ENCODE results near the gene YTHDF2. TPM values are rescaled to one million over a fixed set of nuclear protein-coding genes. Genes with fewer than 3 reads are reported as not detected.

YTHDF2 gene
- polyA plus RNA-seq, 3 donors, result 20.7 to 81.6 (median 74.2) TPM

GRCh38 chr1:28782011-28782410 is 45.3 kb downstream of the YTHDF2 start:
- Histone ChIP-seq H3K9me3 (replicated peaks in 1 of 2; ENCODE audit: control insufficient read depth in 1 of 2, insufficient read depth in 1 of 2, low read length in 2 of 2) (no peaks in the 10 kb centered on the region), H3K9ac (ENCODE audit: insufficient read depth, low read length, poor library complexity, severe bottlenecking) (no peak overlapping the region), H3K36me3 (replicated peaks in 1 of 2; ENCODE audit: control insufficient read depth in 1 of 2, insufficient read depth in 2 of 2, low read length in 2 of 2) (no peaks in the 10 kb centered on the region), H4K20me1 (ENCODE audit: insufficient read depth, low read length) (no peaks in the 10 kb centered on the region), H2AFZ (ENCODE audit: insufficient read depth, low read depth, low read length, poor library complexity, severe bottlenecking) (no peak overlapping the region), H3K27me3 (ENCODE audit: control insufficient read depth in 2 of 2, insufficient read depth in 2 of 2, low read length in 2 of 2) (no peaks in the 10 kb centered on the region), H3K4me2 (replicated peaks; ENCODE audit: extremely low read depth, low read length, poor library complexity, severe bottlenecking) (no peak overlapping the region), H3K4me3 (replicated peaks in 1 of 3; ENCODE audit: low read depth in 2 of 3, low read length in 3 of 3) (no peak overlapping the region), H3K4me1 (ENCODE audit: control insufficient read depth in 1 of 2, insufficient read depth in 2 of 2, low read length in 2 of 2) (peaks cover 24 to 29% of the 10 kb centered on the region in 2 donors), H3K79me2 (ENCODE audit: insufficient read depth, low read length) (no peaks in the 10 kb centered on the region), H3K27ac (ENCODE audit: low read depth in 1 of 2, low read length in 2 of 2) (no peak overlapping the region)
- Mint-ChIP-seq H3K36me3 (no peaks in the 10 kb centered on the region), H3K9me3 (peaks cover 0 to 4% (median 0%) of the 10 kb centered on the region in 7 donors), H3K27me3 (ENCODE audit: low read depth in 3 of 3) (peaks cover 1 to 8% (median 2%) of the 10 kb centered on the region in 3 donors), H3K27ac (peak overlapping the region in 1 of 7 donors; percentile 23), H3K4me3 (no peak overlapping the region), H3K4me1 (peaks cover 39% of the 10 kb centered on the region)
- no peak for TF ChIP-seq CTCF (IDR thresholded peaks at IDR 0.05)
- intact Hi-C loops (cut with micrococcal nuclease), result loop anchor here in 1 of 2 donors (10.0 kb wide), 2 partner anchors 253 to 423 kb away; no protein-coding TSS in a partner anchor
- WGBS (ENCODE audit: insufficient coverage), result 83% methylated on average over 1 of the region's 3 CpGs
- DNase-seq, result no peak

- peaks cover 38% of the 10 kb centered on the region for H3K4me1 Mint-ChIP-seq
- H3K4me1 ChIP-seq (ENCODE audit: control insufficient read depth in 1 of 2, insufficient read depth in 2 of 2, low read length in 2 of 2), result peaks cover 24 to 29% of the 10 kb centered on the region in 2 donors
- H3K79me2 ChIP-seq (ENCODE audit: insufficient read depth, low read length), result no peaks in the 10 kb centered on the region
- no peak for TF ChIP-seq CTCF (IDR thresholded peaks at IDR 0.05)
- no CpG with 5 or more reads among the region's 2 CpGs for WGBS (ENCODE audit: insufficient coverage)
- no peak overlapping the region for H3K27ac Mint-ChIP-seq
- H3K36me3 ChIP-seq (replicated peaks in 1 of 2; ENCODE audit: control insufficient read depth in 1 of 2, insufficient read depth in 2 of 2, low read length in 2 of 2), result no peaks in the 10 kb centered on the region
- no peak overlapping the region for H3K4me2 ChIP-seq (replicated peaks; ENCODE audit: extremely low read depth, low read length, poor library complexity, severe bottlenecking)
- no peak for DNase-seq
- H3K4me3 Mint-ChIP-seq, result no peak overlapping the region
- H3K36me3 Mint-ChIP-seq, result no peaks in the 10 kb centered on the region
- H3K27me3 Mint-ChIP-seq (ENCODE audit: low read depth in 3 of 3), result peaks cover 1 to 8% (median 2%) of the 10 kb centered on the region in 3 donors
- H2AFZ ChIP-seq (ENCODE audit: insufficient read depth, low read depth, low read length, poor library complexity, severe bottlenecking), result no peak overlapping the region
- H3K27me3 ChIP-seq (ENCODE audit: control insufficient read depth in 2 of 2, insufficient read depth in 2 of 2, low read length in 2 of 2), result no peaks in the 10 kb centered on the region
- H3K9me3 ChIP-seq (replicated peaks in 1 of 2; ENCODE audit: control insufficient read depth in 1 of 2, insufficient read depth in 1 of 2, low read length in 2 of 2), result no peaks in the 10 kb centered on the region
- H3K4me3 ChIP-seq (replicated peaks in 1 of 3; ENCODE audit: low read depth in 2 of 3, low read length in 3 of 3), result no peak overlapping the region
- H4K20me1 ChIP-seq (ENCODE audit: insufficient read depth, low read length), result no peaks in the 10 kb centered on the region
- peaks cover 0 to 4% (median 0%) of the 10 kb centered on the region in 7 donors for H3K9me3 Mint-ChIP-seq
- intact Hi-C loops (cut with micrococcal nuclease), result loop anchor here in 1 of 2 donors (10.0 kb wide), 2 partner anchors 251 to 421 kb away; no protein-coding TSS in a partner anchor
- no peak overlapping the region for H3K27ac ChIP-seq (ENCODE audit: low read depth in 1 of 2, low read length in 2 of 2)
- no peak overlapping the region for H3K9ac ChIP-seq (ENCODE audit: insufficient read depth, low read length, poor library complexity, severe bottlenecking)
Measured at GRCh38 chr1:28783363-28783762, 46.6 kb downstream of the YTHDF2 start.

All from CD14-positive monocyte (primary cell).